GM12878 (cell line): ENCODE results near the gene LARGE1. TPM values are rescaled to one million over a fixed set of nuclear protein-coding genes. Genes with fewer than 3 reads are reported as not detected.

Experiments
- ATAC-seq: fragments of 200-7000 bp; cut with Tn5 transposase; 3 replicates; pipeline ENCODE4 v1.9.1; 2020; ENCODE audit warnings: mild to moderate bottlenecking, moderate library complexity
- BruUV-seq: library from RNA; stranded (reverse); fragments of 400-500 nt; replicated peaks from 2 replicates; lab custom pipeline; 2021; lab: Mats Ljungman, UMichigan
- CTCF ChIA-PET: fragments of 300-600 bp; sonication (Branson Sonifier 250); formaldehyde crosslinking; extraction: SDS; loops from one replicate; lab custom pipeline; 2021; ENCODE audit warnings: inconsistent platforms; lab: Yijun Ruan, JAX
- POLR2A ChIA-PET: fragments of 350-600 bp; formaldehyde crosslinking; extraction: SDS; loops from one replicate; lab custom pipeline; 2021; ENCODE audit warnings: inconsistent platforms; lab: Charles Lee
- RAD21 ChIA-PET: fragments of 300-600 bp; sonication (Branson Sonifier 250); formaldehyde crosslinking; loops from one replicate; lab custom pipeline; 2023; ENCODE audit warnings: antibody characterized with exemption; ENCODE audit not compliant: unreplicated experiment; lab: Charles Lee
- SMC1A ChIA-PET: fragments of 300-600 bp; sonication (Branson Sonifier 250); formaldehyde crosslinking; loops from one replicate; lab custom pipeline; 2023; ENCODE audit not compliant: unreplicated experiment, uncharacterized antibody; lab: Charles Lee
- DNase-seq: peaks from one replicate; pipeline ENCODE4 v3.0.0-alpha.2; 2011; ENCODE audit warnings: low read depth, low spot score
- FAIRE-seq: peaks from 3 replicates; lab custom pipeline; 2011; peaks lifted over from hg19 to GRCh38; lab: Jason Lieb, UNC
- H2AFZ ChIP-seq: 2 replicates; pipeline ENCODE4 v1.6.0; 2011; ENCODE audit warnings: low read depth, low read length, control low read depth; ENCODE audit not compliant: control insufficient read depth
- H3K27ac ChIP-seq: 2 replicates; pipeline ENCODE4 v1.5.1; 2011; ENCODE audit warnings: control low read depth; ENCODE audit not compliant: control insufficient read depth, insufficient read depth
- H3K27me3 ChIP-seq, 2 experiments: replicated peaks in 1 of 2; 2 replicates each; pipeline versions ENCODE4 v1.6.0 to v1.6.1; 2011; ENCODE audit warnings: low read length in 1 of 2; ENCODE audit not compliant: control insufficient read depth in 2 of 2, insufficient read depth in 2 of 2
- H3K36me3 ChIP-seq, 2 experiments: 2 replicates each; pipeline ENCODE4 v1.5.1; 2011; ENCODE audit warnings: low read length in 1 of 2; ENCODE audit not compliant: control insufficient read depth in 2 of 2, insufficient read depth in 2 of 2
- H3K4me1 ChIP-seq: 2 replicates; pipeline ENCODE4 v1.6.1; 2011; ENCODE audit warnings: mild to moderate bottlenecking, low read length, moderate library complexity, mixed read lengths; ENCODE audit not compliant: control insufficient read depth, insufficient read depth
- H3K4me2 ChIP-seq: 2 replicates; pipeline ENCODE4 v1.6.0; 2011; ENCODE audit warnings: control low read depth; ENCODE audit not compliant: control insufficient read depth, insufficient read depth
- H3K4me3 ChIP-seq: fragments of 200-600 bp; sonication (generic); 2 replicates; pipeline ENCODE4 v1.5.1; 2016
- H3K79me2 ChIP-seq: 2 replicates; pipeline ENCODE4 v1.6.0; 2011; ENCODE audit warnings: low read length; ENCODE audit not compliant: control insufficient read depth, insufficient read depth
- H3K9ac ChIP-seq: 2 replicates; pipeline ENCODE4 v1.8.0; 2011; ENCODE audit warnings: low read length, control low read depth, mixed read lengths; ENCODE audit not compliant: control insufficient read depth, insufficient read depth
- H3K9me3 ChIP-seq: replicated peaks from 3 replicates; pipeline ENCODE4 v1.5.1; 2011; ENCODE audit warnings: mild to moderate bottlenecking, low read length; ENCODE audit not compliant: control insufficient read depth, insufficient read depth
- H4K20me1 ChIP-seq: 2 replicates; pipeline ENCODE4 v1.6.0; 2011; ENCODE audit not compliant: control insufficient read depth, insufficient read depth
- CBFB ChIP-seq: IDR thresholded peaks from 2 replicates; pipeline ENCODE4 v1.6.1; 2016; ENCODE audit warnings: antibody characterized with exemption, low read depth
- ESRRA ChIP-seq: IDR thresholded peaks from 2 replicates; pipeline ENCODE4 v1.6.1; 2012; ENCODE audit warnings: mild to moderate bottlenecking, low read length, improper control_type of control experiment
- GATAD2B ChIP-seq: fragments of 450-650 bp; conservative IDR thresholded peaks from 2 replicates; pipeline ENCODE4 v1.6.1; 2017; ENCODE audit warnings: low read depth, mild to moderate bottlenecking, moderate library complexity
- KAT2A ChIP-seq: conservative IDR thresholded peaks from 2 replicates; pipeline ENCODE4 v1.6.1; 2011; ENCODE audit warnings: low read depth, low read length; ENCODE audit not compliant: control insufficient read depth
- KDM1A ChIP-seq: fragments of 200-600 bp; sonication (generic); IDR thresholded peaks from 2 replicates; pipeline ENCODE4 v1.6.1; 2016; ENCODE audit warnings: borderline replicate concordance
- LARP7 ChIP-seq: fragments of 450-650 bp; IDR thresholded peaks from 2 replicates; pipeline ENCODE4 v1.6.1; 2017; ENCODE audit warnings: mild to moderate bottlenecking
- MEF2A ChIP-seq: IDR thresholded peaks from 2 replicates; pipeline ENCODE4 v1.6.1; 2011; ENCODE audit warnings: low read depth, mild to moderate bottlenecking, low read length, moderate library complexity; ENCODE audit not compliant: insufficient read depth
- MYC ChIP-seq: IDR thresholded peaks from 2 replicates; pipeline ENCODE4 v1.6.1; 2011; ENCODE audit warnings: mild to moderate bottlenecking, low read length, moderate library complexity, inconsistent platforms; ENCODE audit not compliant: insufficient read depth, insufficient replicate concordance, insufficient read length, severe bottlenecking
- NFXL1 ChIP-seq: fragments of 450-650 bp; IDR thresholded peaks from 2 replicates; pipeline ENCODE4 v1.6.1; 2017; ENCODE audit warnings: antibody characterized with exemption, mild to moderate bottlenecking, borderline replicate concordance
- POLR2A ChIP-seq: IDR thresholded peaks from 2 replicates; pipeline ENCODE4 v1.6.1; 2011; ENCODE audit warnings: low read depth, mild to moderate bottlenecking, low read length
- SMARCA5 ChIP-seq: fragments of 450-650 bp; IDR thresholded peaks from 2 replicates; pipeline ENCODE4 v1.6.1; 2017; ENCODE audit warnings: mild to moderate bottlenecking
- SPI1 ChIP-seq: IDR thresholded peaks from 2 replicates; pipeline ENCODE4 v1.6.1; 2011; ENCODE audit warnings: low read depth, mild to moderate bottlenecking, low read length, moderate library complexity, borderline replicate concordance; ENCODE audit not compliant: insufficient read depth
- YBX1 ChIP-seq: fragments of 450-650 bp; IDR thresholded peaks from 2 replicates; pipeline ENCODE4 v1.6.1; 2016; ENCODE audit warnings: antibody characterized with exemption
- WGBS: methylation state at CpG from one replicate; pipeline ENCODE4 v1.1.6; 2016; ENCODE audit warnings: low lambda C conversion rate; ENCODE audit not compliant: insufficient replicate concordance, insufficient coverage; ENCODE audit errors: missing lambda C conversion rate; 5-methylcytosine and 5-hydroxymethylcytosine counted together
- in situ Hi-C: fragments of 300-500 bp; cut with MboI; formaldehyde crosslinking; loops from 9 replicates; pipeline ENCODE4 v1.14.3; 2018; ENCODE audit warnings: mixed read lengths
- intact Hi-C: fragments of 100-400 bp; cut with micrococcal nuclease; formaldehyde crosslinking; loops from one replicate; pipeline ENCODE4 v1.14.2; 2022; ENCODE audit not compliant: unreplicated experiment
- polyA plus RNA-seq, 11 experiments: library from polyadenylated mRNA; depleted of rRNA in 4 of 11; unstranded in 6 of 11; stranded (reverse) in 5 of 11; fragments of >200 nt; fragmentation: Nextera tagmentation in 4 of 11; fragmentation: Illumina TruSeq in 1 of 11; extraction: Ambion mirVana in 4 of 11; extraction: Trizol in 1 of 11; gene quantifications; 1 replicate in 1 of 11; 2 replicates in 10 of 11; pipeline versions ENCODE4 v1.2.1 to v1.2.3, GENCODE V29; 2011 to 2016; ENCODE audit warnings: inconsistent platforms in 2 of 11, missing spikeins in 2 of 11, low read depth in 1 of 11
- total RNA-seq, 4 experiments: library from RNA; depleted of rRNA in 3 of 4; stranded (reverse); fragments of >200 nt in 3 of 4; fragmentation: Illumina TruSeq in 1 of 4; extraction: Trizol in 1 of 4; gene quantifications; 2 replicates each; pipeline versions ENCODE4 v1.2.1 to v1.2.3, GENCODE V29; 2013 to 2021
- TF ChIP-seq, protein P1 (sequence below): fragments of 450-650 bp; IDR thresholded peaks from 2 replicates; pipeline ENCODE4 v1.6.1; 2017; ENCODE audit warnings: antibody characterized with exemption, mild to moderate bottlenecking, moderate library complexity

Gene LARGE1
- total and polyA plus RNA-seq, 10 of the 15 experiments (the other 5 are each of a cell fraction or from before 2014, with no cell fraction given): 3.2 to 41.4 (median 17.3) TPM

DNA sequence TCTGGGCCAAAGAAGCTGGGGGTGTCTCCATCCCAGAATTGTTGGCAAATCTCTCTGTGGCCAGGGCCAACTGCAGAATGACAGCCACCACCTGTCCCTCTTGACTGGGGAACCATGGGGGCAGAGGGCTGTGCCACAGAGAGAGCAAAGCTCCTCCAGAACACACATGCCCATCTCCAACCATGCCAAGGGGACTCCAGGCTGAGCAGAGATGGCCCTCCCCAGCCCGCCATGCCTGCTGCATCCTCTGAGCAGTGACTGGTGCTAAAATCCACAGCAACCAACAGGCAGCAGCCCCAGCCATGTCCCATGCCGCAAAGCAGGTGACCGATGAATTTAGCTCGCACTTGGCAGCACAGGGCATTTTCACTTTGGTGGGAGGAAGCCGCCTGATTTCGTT is 45.0 kb downstream of the LARGE1 start (continued):
- no peak for TF ChIP-seq GATAD2B
- TF ChIP-seq, protein P1, sequence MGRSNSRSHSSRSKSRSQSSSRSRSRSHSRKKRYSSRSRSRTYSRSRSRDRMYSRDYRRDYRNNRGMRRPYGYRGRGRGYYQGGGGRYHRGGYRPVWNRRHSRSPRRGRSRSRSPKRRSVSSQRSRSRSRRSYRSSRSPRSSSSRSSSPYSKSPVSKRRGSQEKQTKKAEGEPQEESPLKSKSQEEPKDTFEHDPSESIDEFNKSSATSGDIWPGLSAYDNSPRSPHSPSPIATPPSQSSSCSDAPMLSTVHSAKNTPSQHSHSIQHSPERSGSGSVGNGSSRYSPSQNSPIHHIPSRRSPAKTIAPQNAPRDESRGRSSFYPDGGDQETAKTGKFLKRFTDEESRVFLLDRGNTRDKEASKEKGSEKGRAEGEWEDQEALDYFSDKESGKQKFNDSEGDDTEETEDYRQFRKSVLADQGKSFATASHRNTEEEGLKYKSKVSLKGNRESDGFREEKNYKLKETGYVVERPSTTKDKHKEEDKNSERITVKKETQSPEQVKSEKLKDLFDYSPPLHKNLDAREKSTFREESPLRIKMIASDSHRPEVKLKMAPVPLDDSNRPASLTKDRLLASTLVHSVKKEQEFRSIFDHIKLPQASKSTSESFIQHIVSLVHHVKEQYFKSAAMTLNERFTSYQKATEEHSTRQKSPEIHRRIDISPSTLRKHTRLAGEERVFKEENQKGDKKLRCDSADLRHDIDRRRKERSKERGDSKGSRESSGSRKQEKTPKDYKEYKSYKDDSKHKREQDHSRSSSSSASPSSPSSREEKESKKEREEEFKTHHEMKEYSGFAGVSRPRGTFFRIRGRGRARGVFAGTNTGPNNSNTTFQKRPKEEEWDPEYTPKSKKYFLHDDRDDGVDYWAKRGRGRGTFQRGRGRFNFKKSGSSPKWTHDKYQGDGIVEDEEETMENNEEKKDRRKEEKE: no peak
- TF ChIP-seq SMARCA5: no peak

GRCh38 chr22:33874206-33874605 is 46.1 kb downstream of the LARGE1 start:
- ChIA-PET RAD21 (interaction anchor here (1.6 kb wide), 1 partner anchor 40 kb away, joined by 3 read pairs; no protein-coding TSS in a partner anchor), SMC1A (interaction anchor here (1.3 kb wide), 1 partner anchor 16 kb away, joined by 4 read pairs; no protein-coding TSS in a partner anchor), CTCF (no interaction called here), POLR2A (no interaction called here)
- intact Hi-C loops: no loop called here
- FAIRE-seq: no peak
- peaks cover 2% of the 10 kb centered on the region for H3K79me2 ChIP-seq
- no peak overlapping the region for H3K27ac ChIP-seq
- no peak overlapping the region for H2AFZ ChIP-seq
- no peak overlapping the region for H3K4me2 ChIP-seq
- DNase-seq: no peak
- ATAC-seq: no peak
- peaks cover 5% of the 10 kb centered on the region for H3K4me1 ChIP-seq
- H4K20me1 ChIP-seq: no peaks in the 10 kb centered on the region
- TF ChIP-seq CBFB (no peak), MYC (no peak), MEF2A (no peak), YBX1 (no peak), KDM1A (no peak), SPI1 (no peak), POLR2A (no peak), NFXL1 (no peak), ESRRA (no peak), KAT2A (no peak), LARP7 (no peak)
- in situ Hi-C loops: no loop called here
- 96% methylated on average over 7 of the region's 7 CpGs for WGBS
- no peak overlapping the region for H3K4me3 ChIP-seq
- no peaks in the 10 kb centered on the region for H3K27me3 ChIP-seq
- no peak overlapping the region for H3K9ac ChIP-seq
- BruUV-seq: no TSS peak
- no peaks in the 10 kb centered on the region for H3K9me3 ChIP-seq
- no peaks in the 10 kb centered on the region for H3K36me3 ChIP-seq
